ENCODE measurements around the gene BASP1. TPM values are rescaled to one million over a fixed set of nuclear protein-coding genes. Genes with fewer than 3 reads are reported as not detected.
"Not testable (repeated sequence)": the region's sequence is repeated elsewhere in the genome, so short reads cannot be mapped to it uniquely, and the experiment has no call there.

BASP1 gene
- total RNA-seq, 1 donor from 2014 or later = 158 TPM

- Mint-ChIP-seq H3K4me3 (no peak overlapping the region), H3K27ac (no peak overlapping the region)
- H3K36me3 ChIP-seq = no peaks in the 10 kb centered on the region
These were observed 88.7 kb downstream of the BASP1 start for GRCh38 chr5:17305964-17306725.

GRCh38 chr5:17306726-17307091 lies 89.3 kb downstream of the BASP1 start:
- no peaks in the 10 kb centered on the region for H3K9me3 Mint-ChIP-seq
- Histone ChIP-seq H3K4me1 (peaks cover 4% of the 10 kb centered on the region), H4K20me1 (ENCODE audit: low read depth) (no peaks in the 10 kb centered on the region), H3K4me2 (no peak overlapping the region), H3F3A (ENCODE audit: low read depth) (no peaks in the 10 kb centered on the region), H3K9ac (no peak overlapping the region), H3K9me3 (ENCODE audit: low read depth) (no peaks in the 10 kb centered on the region), H3K27me3 (no peaks in the 10 kb centered on the region), H3K36me3 (no peaks in the 10 kb centered on the region), H3K4me3 (no peak overlapping the region), H2AFZ (replicated peaks) (no peak overlapping the region), H3K27ac (no peak overlapping the region), H3K79me2 (ENCODE audit: low read depth) (no peaks in the 10 kb centered on the region)
- DNase-seq (ENCODE audit: low spot score) = no peak
- no peak overlapping the region for H3K27ac Mint-ChIP-seq
- H3K4me3 Mint-ChIP-seq = no peak overlapping the region
- no peaks in the 10 kb centered on the region for H3K36me3 Mint-ChIP-seq
- TF ChIP-seq EZH2 (IDR thresholded peaks at IDR 0.05) (no peak), CTCF (IDR thresholded peaks at IDR 0.05) (no peak), EZH2phosphoT487 (IDR thresholded peaks at IDR 0.05) (no peak)
- peaks cover 7% of the 10 kb centered on the region for H3K27me3 Mint-ChIP-seq (ENCODE audit: insufficient read depth, low read depth)
- H3K4me1 Mint-ChIP-seq = peaks cover 6% of the 10 kb centered on the region

More at GRCh38 chr5:17305964-17306725, 88.7 kb downstream of the BASP1 start:
- Mint-ChIP-seq H3K27me3 (ENCODE audit: insufficient read depth, low read depth) (peaks cover 7% of the 10 kb centered on the region), H3K4me1 (peaks cover 6% of the 10 kb centered on the region), H3K9me3 (no peaks in the 10 kb centered on the region), H3K36me3 (no peaks in the 10 kb centered on the region)
- H3F3A ChIP-seq (ENCODE audit: low read depth) = no peaks in the 10 kb centered on the region
- no peaks in the 10 kb centered on the region for H3K27me3 ChIP-seq
- no peak overlapping the region for H3K4me3 ChIP-seq
- TF ChIP-seq CTCF (IDR thresholded peaks at IDR 0.05) = no peak
- TF ChIP-seq EZH2phosphoT487 (IDR thresholded peaks at IDR 0.05) = no peak
- no peak for TF ChIP-seq EZH2 (IDR thresholded peaks at IDR 0.05)
- no peak overlapping the region for H3K4me2 ChIP-seq
- no peak for DNase-seq (ENCODE audit: low spot score)
- no peaks in the 10 kb centered on the region for H4K20me1 ChIP-seq (ENCODE audit: low read depth)
- H3K9ac ChIP-seq = no peak overlapping the region
- no peak overlapping the region for H2AFZ ChIP-seq (replicated peaks)
- H3K4me1 ChIP-seq = peaks cover 4% of the 10 kb centered on the region
- no peaks in the 10 kb centered on the region for H3K9me3 ChIP-seq (ENCODE audit: low read depth)
- H3K27ac ChIP-seq = no peak overlapping the region
- H3K79me2 ChIP-seq (ENCODE audit: low read depth) = no peaks in the 10 kb centered on the region

- H3K27ac Mint-ChIP-seq = not testable (repeated sequence)
These were observed 90.0 kb downstream of the BASP1 start for GRCh38 chr5:17307440-17307839.

GRCh38 chr5:17308326-17309065 lies 91.1 kb downstream of the BASP1 start:
- Histone ChIP-seq H3K27me3 (no peaks in the 10 kb centered on the region), H3K4me1 (peaks cover 4% of the 10 kb centered on the region), H3K4me2 (no peak overlapping the region), H3K36me3 (no peaks in the 10 kb centered on the region), H4K20me1 (ENCODE audit: low read depth) (no peaks in the 10 kb centered on the region), H3K9ac (no peak overlapping the region), H2AFZ (replicated peaks) (no peak overlapping the region), H3F3A (ENCODE audit: low read depth) (no peaks in the 10 kb centered on the region), H3K27ac (no peak overlapping the region), H3K9me3 (ENCODE audit: low read depth) (no peaks in the 10 kb centered on the region), H3K79me2 (ENCODE audit: low read depth) (no peaks in the 10 kb centered on the region), H3K4me3 (no peak overlapping the region)
- H3K27me3 Mint-ChIP-seq (ENCODE audit: insufficient read depth, low read depth) = peaks cover 8% of the 10 kb centered on the region
- H3K4me3 Mint-ChIP-seq = no peak overlapping the region
- TF ChIP-seq EZH2phosphoT487 (IDR thresholded peaks at IDR 0.05) (no peak), CTCF (IDR thresholded peaks at IDR 0.05) (no peak)
- DNase-seq (ENCODE audit: low spot score) = no peak
- no peaks in the 10 kb centered on the region for H3K9me3 Mint-ChIP-seq
- H3K4me1 Mint-ChIP-seq = peaks cover 6% of the 10 kb centered on the region
- no peaks in the 10 kb centered on the region for H3K36me3 Mint-ChIP-seq
- H3K27ac Mint-ChIP-seq = no peak overlapping the region

More at GRCh38 chr5:17307440-17307839, 90.0 kb downstream of the BASP1 start:
- H3K27me3 Mint-ChIP-seq (ENCODE audit: insufficient read depth, low read depth); H3K9me3 Mint-ChIP-seq; H3K4me1 Mint-ChIP-seq; H3K9ac ChIP-seq; H3K4me3 Mint-ChIP-seq; H3F3A ChIP-seq (ENCODE audit: low read depth); H3K9me3 ChIP-seq (ENCODE audit: low read depth); H3K36me3 ChIP-seq; H3K27ac ChIP-seq; H2AFZ ChIP-seq (replicated peaks); DNase-seq (ENCODE audit: low spot score); H3K4me1 ChIP-seq; H4K20me1 ChIP-seq (ENCODE audit: low read depth); H3K79me2 ChIP-seq (ENCODE audit: low read depth); H3K4me3 ChIP-seq; H3K27me3 ChIP-seq; H3K4me2 ChIP-seq; H3K36me3 Mint-ChIP-seq: not testable (repeated sequence)
